Lower lobe of right lung (tissue), 2 donors: ENCODE data around the gene PRKCZ. TPM values are rescaled to one million over a fixed set of nuclear protein-coding genes. Genes with fewer than 3 reads are reported as not detected.

Experiments used
- ATAC-seq, 2 donors: fragments of 200-7000 bp; cut with Tn5 transposase; one replicate each; pipeline ENCODE4 v1.9.1; 2020 to 2022; ENCODE audit warnings: mild to moderate bottlenecking in 2 of 2, moderate library complexity in 2 of 2
- DNase-seq: peaks from one replicate; pipeline ENCODE4 v3.0.0-alpha.2; 2020
- H3K27ac ChIP-seq: fragments of 200-600 bp; one replicate; pipeline ENCODE4 v1.8.0; 2022
- H3K27me3 ChIP-seq: fragments of 200-600 bp; one replicate; pipeline ENCODE4 v1.8.0; 2022; ENCODE audit warnings: low read depth
- H3K36me3 ChIP-seq: fragments of 200-600 bp; one replicate; pipeline ENCODE4 v1.8.0; 2022; ENCODE audit warnings: mild to moderate bottlenecking
- H3K4me1 ChIP-seq: fragments of 200-600 bp; one replicate; pipeline ENCODE4 v1.8.0; 2022
- H3K4me3 ChIP-seq: fragments of 200-600 bp; one replicate; pipeline ENCODE4 v1.8.0; 2022; ENCODE audit warnings: mild to moderate bottlenecking
- H3K9me3 ChIP-seq: fragments of 200-600 bp; one replicate; pipeline ENCODE4 v1.8.0; 2022
- intact Hi-C: fragments of 100-400 bp; cut with DNase I; formaldehyde crosslinking; loops from one replicate; pipeline ENCODE4 v1.11.0; 2022
- total RNA-seq: library from RNA; stranded (reverse); fragmentation: NEBNext Ultra II Directional; extraction: Animal tissue kit (Norgen Biotek cat#: 25700); gene quantifications from one replicate; pipeline ENCODE4 v1.2.1, GENCODE V29; 2021
- TF ChIP-seq, protein P1 (sequence below): fragments of 200-600 bp; IDR thresholded peaks from one replicate; pipeline ENCODE4 v1.8.0; 2022; ENCODE audit warnings: antibody characterized with exemption, mild to moderate bottlenecking
- donor health status: DM: no; HTN: yes; CAD: no; lungs with severe emphysema.

The PRKCZ gene
- total RNA-seq, 1 donor from 2014 or later = 97.6 TPM

DNA sequence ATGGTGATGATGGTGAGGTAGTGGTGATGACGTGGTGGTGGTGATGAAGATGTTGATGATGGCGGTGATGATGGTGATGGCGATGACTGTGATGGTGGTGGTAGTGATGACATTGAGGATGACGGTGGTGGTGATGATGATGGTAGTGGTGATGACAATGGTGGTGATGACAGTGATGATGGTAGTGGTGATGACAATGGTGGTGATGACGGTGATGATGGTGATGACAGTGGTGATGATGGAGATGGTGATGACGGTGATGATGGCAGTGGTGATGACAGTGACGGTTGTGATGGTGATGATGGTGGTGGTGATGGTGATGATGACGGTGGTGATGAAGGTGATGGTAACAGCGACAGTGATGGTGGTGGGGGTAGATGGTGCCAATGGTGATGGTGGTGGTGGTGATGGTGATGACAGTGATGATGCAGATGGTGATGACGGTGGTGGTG is 105.0 kb downstream of the PRKCZ start:
- TF ChIP-seq, protein P1, sequence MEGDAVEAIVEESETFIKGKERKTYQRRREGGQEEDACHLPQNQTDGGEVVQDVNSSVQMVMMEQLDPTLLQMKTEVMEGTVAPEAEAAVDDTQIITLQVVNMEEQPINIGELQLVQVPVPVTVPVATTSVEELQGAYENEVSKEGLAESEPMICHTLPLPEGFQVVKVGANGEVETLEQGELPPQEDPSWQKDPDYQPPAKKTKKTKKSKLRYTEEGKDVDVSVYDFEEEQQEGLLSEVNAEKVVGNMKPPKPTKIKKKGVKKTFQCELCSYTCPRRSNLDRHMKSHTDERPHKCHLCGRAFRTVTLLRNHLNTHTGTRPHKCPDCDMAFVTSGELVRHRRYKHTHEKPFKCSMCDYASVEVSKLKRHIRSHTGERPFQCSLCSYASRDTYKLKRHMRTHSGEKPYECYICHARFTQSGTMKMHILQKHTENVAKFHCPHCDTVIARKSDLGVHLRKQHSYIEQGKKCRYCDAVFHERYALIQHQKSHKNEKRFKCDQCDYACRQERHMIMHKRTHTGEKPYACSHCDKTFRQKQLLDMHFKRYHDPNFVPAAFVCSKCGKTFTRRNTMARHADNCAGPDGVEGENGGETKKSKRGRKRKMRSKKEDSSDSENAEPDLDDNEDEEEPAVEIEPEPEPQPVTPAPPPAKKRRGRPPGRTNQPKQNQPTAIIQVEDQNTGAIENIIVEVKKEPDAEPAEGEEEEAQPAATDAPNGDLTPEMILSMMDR = no peak
- peaks cover 64% of the 10 kb centered on the region for H3K36me3 ChIP-seq
- H3K27ac ChIP-seq = no peak overlapping the region
- intact Hi-C loops = no loop called here
- ATAC-seq = no peak
- H3K9me3 ChIP-seq = no peaks in the 10 kb centered on the region
- H3K4me3 ChIP-seq = no peak overlapping the region
- DNase-seq = no peak
- H3K4me1 ChIP-seq = no peaks in the 10 kb centered on the region
- H3K27me3 ChIP-seq = no peaks in the 10 kb centered on the region

DNA sequence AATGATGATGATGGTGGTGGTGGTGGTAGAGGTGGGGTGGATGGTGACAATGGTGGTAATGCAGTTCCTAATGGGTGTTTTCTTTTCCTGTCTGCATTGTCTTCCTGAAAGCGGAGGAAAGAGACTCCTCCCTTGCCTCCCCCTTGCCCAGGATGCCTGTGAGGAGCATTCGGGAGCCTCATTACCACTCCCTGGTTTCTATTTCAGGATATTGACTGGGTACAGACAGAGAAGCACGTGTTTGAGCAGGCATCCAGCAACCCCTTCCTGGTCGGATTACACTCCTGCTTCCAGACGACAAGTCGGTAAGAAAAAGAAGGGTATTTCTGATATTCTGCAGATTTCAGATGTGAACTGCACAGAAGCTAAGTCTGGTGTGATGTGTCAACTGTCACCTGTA is 105.6 kb downstream of the PRKCZ start:
- intact Hi-C loops = no loop called here
- H3K27ac ChIP-seq = no peak overlapping the region
- peaks cover 64% of the 10 kb centered on the region for H3K36me3 ChIP-seq

DNA sequence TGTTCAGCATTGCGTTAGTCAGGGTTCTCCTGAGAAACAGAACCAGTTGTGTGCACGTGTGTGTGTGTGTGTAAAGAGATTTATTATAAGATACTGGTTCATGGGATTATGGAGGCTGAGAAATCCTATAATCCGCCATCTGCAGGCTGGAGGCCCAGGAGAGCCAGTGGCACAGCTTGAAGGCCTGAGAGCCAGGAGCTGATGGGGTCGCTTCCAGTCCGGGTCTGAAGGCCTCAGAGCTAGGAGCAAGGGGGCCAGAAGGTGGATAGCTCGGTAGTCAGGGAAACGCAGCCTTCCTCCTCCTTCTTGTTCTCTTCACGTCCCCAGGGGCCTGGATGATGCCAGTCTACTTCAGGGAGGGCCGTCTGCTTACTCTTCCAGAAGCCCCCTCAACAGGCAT is 106.7 kb downstream of the PRKCZ start:
- H3K4me1 ChIP-seq = no peaks in the 10 kb centered on the region
- no peaks in the 10 kb centered on the region for H3K27me3 ChIP-seq
- no peak for DNase-seq
- peaks cover 60% of the 10 kb centered on the region for H3K36me3 ChIP-seq
- H3K4me3 ChIP-seq = no peak overlapping the region
- intact Hi-C loops = no loop called here
- TF ChIP-seq, protein P1 = no peak
- no peaks in the 10 kb centered on the region for H3K9me3 ChIP-seq
- no peak for ATAC-seq
- no peak overlapping the region for H3K27ac ChIP-seq

More for the DNA sequence above, 105.6 kb downstream of the PRKCZ start:
- ATAC-seq = no peak
- Histone ChIP-seq H3K4me3 (no peak overlapping the region), H3K4me1 (no peaks in the 10 kb centered on the region), H3K9me3 (no peaks in the 10 kb centered on the region), H3K27me3 (no peaks in the 10 kb centered on the region)
- no peak for DNase-seq
- TF ChIP-seq, protein P1 = no peak

DNA sequence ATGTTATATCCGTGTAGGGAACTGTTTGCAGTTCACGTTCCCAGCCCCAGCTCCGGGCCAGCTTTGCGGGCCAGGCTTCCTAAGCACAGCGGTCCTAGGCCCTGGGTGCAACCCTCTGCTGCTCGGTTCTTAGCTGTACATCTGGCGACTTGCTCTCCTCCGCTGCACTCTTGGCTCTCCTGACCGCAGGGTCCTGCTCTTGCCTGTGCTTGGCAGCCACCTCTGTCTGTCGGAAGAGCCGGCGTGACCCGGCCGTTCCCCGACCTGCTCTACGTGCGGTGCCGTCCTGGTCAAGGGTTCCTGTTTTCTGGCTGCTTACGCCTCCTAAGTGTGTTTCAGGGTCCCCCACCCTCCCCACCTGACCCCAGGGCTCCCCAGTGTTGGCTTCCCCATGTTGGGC is 107.6 kb downstream of the PRKCZ start:
- Histone ChIP-seq H3K27ac (no peak overlapping the region), H3K4me1 (no peaks in the 10 kb centered on the region), H3K27me3 (no peaks in the 10 kb centered on the region), H3K4me3 (no peak overlapping the region), H3K36me3 (peaks cover 50% of the 10 kb centered on the region), H3K9me3 (no peaks in the 10 kb centered on the region)
- TF ChIP-seq, protein P1 = no peak
- intact Hi-C loops = no loop called here
- ATAC-seq (no peak), DNase-seq (no peak)

DNA sequence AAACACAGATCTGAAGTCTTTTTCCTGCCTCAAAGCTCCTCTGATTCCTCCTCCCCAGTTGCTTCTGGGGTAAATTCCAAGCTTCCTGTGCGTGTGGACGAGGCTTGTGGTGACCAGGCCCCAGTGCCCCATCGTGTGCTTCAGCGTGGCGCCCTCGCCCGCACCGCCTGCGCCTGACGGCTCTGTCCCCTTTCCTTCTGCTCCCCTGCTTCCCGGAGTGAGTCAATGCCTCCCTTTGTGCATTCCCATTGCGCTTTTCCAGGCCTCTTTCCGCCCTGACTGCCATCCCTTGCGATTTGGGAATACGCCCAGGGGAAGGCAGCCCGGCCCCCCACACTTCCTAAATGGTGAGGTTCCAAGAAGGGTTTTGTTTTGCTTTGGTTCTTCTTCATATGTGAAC is 108.1 kb downstream of the PRKCZ start:
- Histone ChIP-seq H3K9me3 (no peaks in the 10 kb centered on the region), H3K27ac (no peak overlapping the region), H3K4me3 (no peak overlapping the region), H3K36me3 (peaks cover 50% of the 10 kb centered on the region), H3K4me1 (no peaks in the 10 kb centered on the region), H3K27me3 (no peaks in the 10 kb centered on the region)
- ATAC-seq = no peak
- TF ChIP-seq, protein P1 = no peak
- DNase-seq = no peak
- intact Hi-C loops = no loop called here

DNA sequence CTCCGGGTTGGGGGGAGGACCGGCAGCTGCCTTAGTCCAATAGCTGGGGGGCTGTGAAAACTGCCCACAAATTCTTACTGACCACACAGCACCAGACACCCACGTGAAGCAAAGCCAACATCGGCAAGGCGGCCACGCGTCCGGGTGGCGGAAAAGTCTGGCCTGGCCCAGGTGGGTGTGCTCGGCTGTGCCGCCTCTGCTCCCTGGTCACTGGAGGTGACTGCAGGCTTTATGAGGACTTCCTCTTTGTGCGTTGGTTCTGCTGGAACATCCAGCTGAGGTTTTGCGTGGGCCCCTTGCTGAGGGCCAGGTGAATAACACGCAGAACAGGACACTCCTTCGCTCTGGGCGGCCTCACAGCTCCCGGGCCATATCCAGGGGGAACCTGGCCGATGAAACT is 108.9 kb downstream of the PRKCZ start:
- ATAC-seq (no peak), DNase-seq (no peak)
- Histone ChIP-seq H3K4me1 (no peaks in the 10 kb centered on the region), H3K4me3 (no peak overlapping the region), H3K27ac (no peak overlapping the region), H3K27me3 (no peaks in the 10 kb centered on the region), H3K36me3 (peaks cover 42% of the 10 kb centered on the region), H3K9me3 (no peaks in the 10 kb centered on the region)
- intact Hi-C loops = no loop called here
- TF ChIP-seq, protein P1 = no peak
